Lower lobe of right lung (tissue), 2 donors: ENCODE results near the gene FGF8. TPM values are rescaled to one million over a fixed set of nuclear protein-coding genes. Genes with fewer than 3 reads are reported as not detected.

Experiments
- ATAC-seq, 2 donors: fragments of 200-7000 bp; cut with Tn5 transposase; one replicate each; pipeline ENCODE4 v1.9.1; 2020 to 2022; ENCODE audit warnings: mild to moderate bottlenecking in 2 of 2, moderate library complexity in 2 of 2
- DNase-seq: peaks from one replicate; pipeline ENCODE4 v3.0.0-alpha.2; 2020
- H3K27ac ChIP-seq: fragments of 200-600 bp; one replicate; pipeline ENCODE4 v1.8.0; 2022
- H3K27me3 ChIP-seq: fragments of 200-600 bp; one replicate; pipeline ENCODE4 v1.8.0; 2022; ENCODE audit warnings: low read depth
- H3K36me3 ChIP-seq: fragments of 200-600 bp; one replicate; pipeline ENCODE4 v1.8.0; 2022; ENCODE audit warnings: mild to moderate bottlenecking
- H3K4me1 ChIP-seq: fragments of 200-600 bp; one replicate; pipeline ENCODE4 v1.8.0; 2022
- H3K4me3 ChIP-seq: fragments of 200-600 bp; one replicate; pipeline ENCODE4 v1.8.0; 2022; ENCODE audit warnings: mild to moderate bottlenecking
- H3K9me3 ChIP-seq: fragments of 200-600 bp; one replicate; pipeline ENCODE4 v1.8.0; 2022
- intact Hi-C: fragments of 100-400 bp; cut with DNase I; formaldehyde crosslinking; loops from one replicate; pipeline ENCODE4 v1.11.0; 2022
- total RNA-seq: library from RNA; stranded (reverse); fragmentation: NEBNext Ultra II Directional; extraction: Animal tissue kit (Norgen Biotek cat#: 25700); gene quantifications from one replicate; pipeline ENCODE4 v1.2.1, GENCODE V29; 2021
- TF ChIP-seq, protein P1 (sequence below): fragments of 200-600 bp; IDR thresholded peaks from one replicate; pipeline ENCODE4 v1.8.0; 2022; ENCODE audit warnings: antibody characterized with exemption, mild to moderate bottlenecking
- donor health status: DM: no; HTN: yes; CAD: no; lungs with severe emphysema.

FGF8 gene
- total RNA-seq, 1 donor from 2014 or later, result not detected

DNA sequence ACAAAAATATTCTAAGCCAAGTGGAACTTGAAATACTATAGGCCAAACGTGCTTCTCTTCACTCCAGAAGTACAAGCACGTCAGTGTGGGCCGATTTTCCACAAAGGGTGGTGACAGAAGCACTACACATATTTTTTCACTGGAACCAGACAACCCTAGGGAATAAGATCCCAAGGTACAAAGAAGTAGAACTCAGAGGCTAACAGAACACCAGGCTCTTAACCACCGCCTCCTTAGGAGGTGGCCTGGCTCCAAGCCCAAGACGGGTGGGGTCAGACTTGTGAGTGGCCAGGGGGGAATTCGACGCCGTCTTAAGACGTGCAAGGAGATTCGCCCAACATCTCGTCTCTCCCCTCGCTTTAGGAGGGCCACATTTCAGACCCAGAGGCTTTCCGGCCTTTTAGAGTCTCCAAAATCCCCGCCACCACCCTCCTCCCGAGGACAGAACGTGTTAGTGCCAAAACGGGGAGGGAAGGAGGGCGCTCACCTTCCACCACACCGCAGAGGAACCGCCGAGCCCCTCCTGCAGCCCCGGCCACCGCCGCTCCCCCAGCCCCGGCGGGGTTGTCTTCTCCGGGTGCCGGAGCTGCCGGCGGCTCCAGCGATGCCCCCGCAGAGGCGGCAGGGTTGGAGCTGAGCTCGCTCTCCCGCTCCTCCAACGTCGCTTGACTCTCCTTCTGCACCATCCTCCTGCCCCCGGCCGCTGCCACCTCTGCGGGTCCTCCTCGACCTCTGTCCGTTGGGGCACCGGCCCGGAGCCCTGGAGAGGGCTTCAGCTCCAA lies 41.6 kb upstream of the FGF8 start:
- TF ChIP-seq, protein P1, sequence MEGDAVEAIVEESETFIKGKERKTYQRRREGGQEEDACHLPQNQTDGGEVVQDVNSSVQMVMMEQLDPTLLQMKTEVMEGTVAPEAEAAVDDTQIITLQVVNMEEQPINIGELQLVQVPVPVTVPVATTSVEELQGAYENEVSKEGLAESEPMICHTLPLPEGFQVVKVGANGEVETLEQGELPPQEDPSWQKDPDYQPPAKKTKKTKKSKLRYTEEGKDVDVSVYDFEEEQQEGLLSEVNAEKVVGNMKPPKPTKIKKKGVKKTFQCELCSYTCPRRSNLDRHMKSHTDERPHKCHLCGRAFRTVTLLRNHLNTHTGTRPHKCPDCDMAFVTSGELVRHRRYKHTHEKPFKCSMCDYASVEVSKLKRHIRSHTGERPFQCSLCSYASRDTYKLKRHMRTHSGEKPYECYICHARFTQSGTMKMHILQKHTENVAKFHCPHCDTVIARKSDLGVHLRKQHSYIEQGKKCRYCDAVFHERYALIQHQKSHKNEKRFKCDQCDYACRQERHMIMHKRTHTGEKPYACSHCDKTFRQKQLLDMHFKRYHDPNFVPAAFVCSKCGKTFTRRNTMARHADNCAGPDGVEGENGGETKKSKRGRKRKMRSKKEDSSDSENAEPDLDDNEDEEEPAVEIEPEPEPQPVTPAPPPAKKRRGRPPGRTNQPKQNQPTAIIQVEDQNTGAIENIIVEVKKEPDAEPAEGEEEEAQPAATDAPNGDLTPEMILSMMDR, result no peak
- H3K36me3 ChIP-seq, result peaks cover 7% of the 10 kb centered on the region
- no peaks in the 10 kb centered on the region for H3K9me3 ChIP-seq
- intact Hi-C loops, result no loop called here
- H3K27me3 ChIP-seq, result no peaks in the 10 kb centered on the region
- ATAC-seq (peak; percentile 78 to 79), DNase-seq (peak; percentile 94)
- peak overlapping the region; percentile 95 for H3K27ac ChIP-seq
- peaks cover 40% of the 10 kb centered on the region for H3K4me1 ChIP-seq
- peak overlapping the region; percentile 100 for H3K4me3 ChIP-seq

DNA sequence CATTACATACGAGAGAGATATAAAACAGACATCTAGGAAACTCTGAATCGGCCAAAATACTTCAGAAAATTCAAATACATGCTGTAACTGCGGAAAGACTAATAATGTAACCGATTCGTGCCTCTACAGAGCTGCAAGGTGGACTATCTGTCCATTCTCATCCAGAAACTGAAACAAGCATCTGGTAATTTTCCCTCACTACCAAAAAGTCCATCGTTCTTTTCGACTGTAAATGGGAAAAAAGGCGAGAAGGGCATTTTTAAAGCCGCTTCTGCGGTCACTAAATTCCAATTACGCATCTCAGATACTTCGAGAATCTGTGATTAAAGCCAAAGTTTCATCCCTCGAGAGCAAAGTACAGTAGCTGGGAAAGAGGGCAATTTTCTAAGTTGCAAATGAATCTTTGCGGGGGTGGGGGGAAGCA lies 41.0 kb upstream of the FGF8 start:
- Histone ChIP-seq H3K4me1 (peaks cover 44% of the 10 kb centered on the region), H3K9me3 (no peaks in the 10 kb centered on the region), H3K27ac (peak overlapping the region; percentile 95), H3K4me3 (peak overlapping the region; percentile 100), H3K36me3 (peaks cover 13% of the 10 kb centered on the region), H3K27me3 (no peaks in the 10 kb centered on the region)
- intact Hi-C loops, result no loop called here
- no peak for DNase-seq
- TF ChIP-seq, protein P1, result no peak
- ATAC-seq, result no peak

DNA sequence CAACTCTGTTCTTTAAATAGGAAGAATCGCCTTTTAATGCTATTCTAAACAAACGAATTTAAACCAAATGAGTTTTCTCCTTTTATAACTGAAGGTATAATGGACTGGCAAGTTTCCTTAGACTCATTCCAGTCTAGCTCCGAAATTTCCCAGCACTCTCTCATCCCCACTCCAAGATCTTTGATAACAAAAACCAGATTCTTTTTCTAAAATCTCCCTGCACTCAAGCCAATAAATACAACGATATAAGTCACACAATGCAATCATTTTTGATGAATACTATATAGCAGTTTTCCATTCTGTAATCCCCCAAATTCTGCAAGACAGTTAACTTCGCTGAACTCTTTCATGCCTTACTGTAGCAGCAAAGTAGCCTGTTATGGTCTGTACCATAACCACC lies 40.5 kb upstream of the FGF8 start:
- Histone ChIP-seq H3K4me1 (peaks cover 44% of the 10 kb centered on the region), H3K4me3 (peak overlapping the region; percentile 100), H3K27ac (peak overlapping the region; percentile 95), H3K27me3 (no peaks in the 10 kb centered on the region), H3K9me3 (no peaks in the 10 kb centered on the region), H3K36me3 (peaks cover 18% of the 10 kb centered on the region)
- TF ChIP-seq, protein P1, result no peak
- intact Hi-C loops, result no loop called here
- no peak for DNase-seq
- no peak for ATAC-seq

DNA sequence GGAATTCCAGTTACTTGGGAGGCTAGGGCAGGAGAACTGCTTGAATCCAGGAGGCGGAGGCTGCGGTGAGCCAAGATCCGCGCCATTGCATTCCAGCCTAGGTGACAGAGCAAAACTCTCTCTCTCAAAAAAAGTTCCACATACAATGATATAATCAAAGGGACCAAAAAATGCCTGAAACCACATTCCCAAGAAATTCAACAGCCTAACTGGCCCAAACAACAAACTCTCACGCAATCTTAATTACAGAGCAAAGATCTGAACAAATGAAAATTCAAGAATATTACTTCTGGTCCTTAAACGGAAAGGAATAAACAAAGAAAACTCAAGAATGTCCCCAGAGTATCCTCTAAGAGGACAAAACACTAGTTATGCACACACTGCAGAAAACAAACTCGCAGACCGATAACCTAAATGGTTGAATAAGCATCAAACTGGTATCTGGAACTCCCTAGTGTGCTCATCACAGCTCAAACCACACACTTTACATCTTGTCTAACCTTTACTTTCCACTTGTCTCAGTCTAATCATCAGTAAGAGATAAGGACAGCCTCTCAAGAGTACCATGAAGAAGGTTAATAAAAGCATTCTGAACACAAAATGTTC lies 38.7 kb upstream of the FGF8 start:
- intact Hi-C loops, result no loop called here
- no peak for ATAC-seq
- H3K36me3 ChIP-seq, result peaks cover 36% of the 10 kb centered on the region

DNA sequence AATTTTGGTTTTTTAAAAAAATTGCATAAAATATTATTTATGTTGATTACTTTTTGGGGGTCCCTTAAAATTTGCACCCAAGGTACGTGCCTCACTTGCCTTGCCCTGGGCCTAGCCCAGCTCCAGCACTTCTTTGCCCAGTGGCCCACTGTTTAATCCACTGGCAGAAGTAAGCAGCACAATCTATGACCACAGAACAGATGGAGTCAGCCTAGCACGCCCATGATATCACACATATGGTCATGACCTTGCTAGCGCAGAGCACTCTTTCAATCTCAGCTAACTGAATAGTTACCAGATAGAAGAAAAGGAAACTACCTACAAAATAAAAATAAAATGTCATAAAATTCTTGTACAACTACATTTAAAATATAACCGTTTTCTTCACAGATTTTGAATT lies 36.7 kb upstream of the FGF8 start:
- no peaks in the 10 kb centered on the region for H3K27me3 ChIP-seq
- ATAC-seq (no peak), DNase-seq (no peak)
- intact Hi-C loops, result no loop called here
- H3K27ac ChIP-seq, result no peak overlapping the region
- H3K4me1 ChIP-seq, result peaks cover 33% of the 10 kb centered on the region
- H3K36me3 ChIP-seq, result peaks cover 56% of the 10 kb centered on the region
- TF ChIP-seq, protein P1, result no peak
- no peaks in the 10 kb centered on the region for H3K9me3 ChIP-seq
- no peak overlapping the region for H3K4me3 ChIP-seq

More for the DNA sequence above, 38.7 kb upstream of the FGF8 start:
- peak overlapping the region; percentile 100 for H3K4me3 ChIP-seq
- no peak overlapping the region for H3K27ac ChIP-seq
- no peaks in the 10 kb centered on the region for H3K9me3 ChIP-seq
- peaks cover 43% of the 10 kb centered on the region for H3K4me1 ChIP-seq
- TF ChIP-seq, protein P1, result no peak
- no peaks in the 10 kb centered on the region for H3K27me3 ChIP-seq
- no peak for DNase-seq
